NCI-H2196 treated with DMSO at 0.1 percent for 48 hours (cell line): Measurements from ENCODE around the gene MROH9.

Experiments
- DNase-seq: peaks from one replicate; lab custom pipeline; 2025; ENCODE audit not compliant: unreplicated experiment; lab: John Stamatoyannopoulos, UW

The MROH9 gene

GRCh38 chr1:170967042-170967910, 31.9 kb downstream of the MROH9 start:
- DNase-seq = no peak

DNA sequence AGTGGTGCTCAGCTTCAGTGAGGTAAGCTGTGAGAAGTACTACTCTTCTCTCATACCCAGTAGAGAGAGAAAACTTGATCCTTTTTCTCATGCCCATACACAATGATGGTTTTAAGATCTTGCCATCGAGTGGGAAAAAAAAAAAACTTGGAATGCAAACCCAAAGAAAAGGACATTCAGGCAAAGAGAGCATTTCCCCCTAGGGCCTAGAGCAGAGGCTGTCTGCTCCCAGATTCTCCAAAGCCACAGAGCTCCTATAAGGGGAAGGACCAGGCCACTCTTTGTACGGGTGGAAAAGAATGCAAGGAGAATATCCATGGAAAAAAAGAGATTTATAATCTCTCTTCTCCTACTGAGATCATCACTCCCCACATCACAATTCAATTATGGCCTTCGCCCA, 34.9 kb downstream of the MROH9 start:
- DNase-seq = no peak

GRCh38 chr1:170978371-170978910, 43.1 kb downstream of the MROH9 start:
- no peak for DNase-seq

DNA sequence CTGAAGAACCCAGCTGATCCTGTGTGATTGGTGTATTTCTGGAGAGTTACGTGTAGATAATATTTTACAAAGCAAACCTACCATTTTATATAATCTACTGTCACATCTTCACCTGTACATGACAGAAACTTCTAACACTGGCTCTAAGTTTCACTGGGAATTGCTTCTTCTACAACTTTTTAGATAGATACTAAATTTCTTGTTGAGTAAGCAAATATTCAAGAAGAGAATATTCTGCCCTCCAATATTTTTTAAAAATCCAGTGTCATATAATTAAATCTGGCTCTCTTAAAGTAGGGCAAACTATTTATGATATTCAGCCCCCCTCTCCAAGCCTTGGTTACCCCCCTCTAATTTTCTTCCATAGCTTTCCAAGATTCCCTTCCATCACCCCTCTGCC, 50.1 kb downstream of the MROH9 start:
- DNase-seq = no peak

DNA sequence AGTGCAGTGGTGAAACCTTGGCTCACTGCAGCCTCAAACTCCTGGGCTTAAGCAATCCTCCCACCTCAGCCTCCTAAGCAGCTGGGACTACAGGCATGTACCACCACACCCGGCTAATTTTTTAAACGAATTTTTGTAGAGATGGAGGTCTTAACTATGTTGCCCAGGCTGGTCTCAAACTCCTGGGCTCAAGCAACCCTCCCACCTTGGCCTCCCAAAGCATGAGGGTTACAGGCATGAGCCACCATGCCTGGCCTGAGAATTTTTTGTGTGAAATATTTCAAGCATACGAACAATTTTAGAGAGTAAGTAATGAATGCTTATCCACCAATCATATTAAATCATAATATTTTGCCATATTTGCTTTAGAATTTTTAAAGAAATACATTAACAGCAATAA, 51.6 kb downstream of the MROH9 start:
- DNase-seq = no peak

DNA sequence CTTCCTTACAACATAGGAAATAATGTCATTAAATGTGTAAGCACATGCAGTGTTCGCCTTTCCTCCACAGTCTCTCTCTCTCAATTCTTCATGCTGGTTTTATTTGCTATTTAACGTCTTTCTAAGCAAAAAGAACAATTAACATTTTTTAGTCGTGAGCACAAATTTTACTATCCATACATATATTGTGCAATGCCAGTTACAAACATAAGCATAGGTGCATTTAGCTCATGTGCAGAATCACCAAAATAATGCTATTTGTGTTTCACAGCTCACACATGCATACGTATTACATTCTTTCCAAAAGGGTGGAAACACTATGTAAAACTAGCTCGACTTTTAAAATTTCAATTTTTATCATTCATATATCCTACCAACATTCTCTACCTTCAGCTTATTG, 52.1 kb downstream of the MROH9 start:
- DNase-seq = no peak

DNA sequence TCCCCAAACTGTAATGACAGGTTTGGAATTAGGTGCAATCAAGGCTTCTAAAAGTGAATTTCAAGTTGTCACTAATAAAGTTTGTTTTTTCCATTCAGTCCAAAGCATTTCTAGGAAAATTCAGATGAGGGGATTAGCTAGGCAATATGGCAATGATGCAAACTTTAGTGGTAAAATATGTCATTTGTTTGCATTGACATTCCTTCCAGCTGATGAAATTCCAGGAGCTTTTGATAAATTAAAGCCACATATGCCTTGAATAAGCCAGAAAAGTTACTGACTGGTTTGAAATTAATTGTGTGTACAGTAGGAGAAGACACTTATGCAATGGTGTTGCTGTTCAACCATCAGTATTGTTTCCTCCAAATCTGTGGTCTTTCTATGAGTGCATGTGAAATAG, 57.8 kb downstream of the MROH9 start:
- no peak for DNase-seq

DNA sequence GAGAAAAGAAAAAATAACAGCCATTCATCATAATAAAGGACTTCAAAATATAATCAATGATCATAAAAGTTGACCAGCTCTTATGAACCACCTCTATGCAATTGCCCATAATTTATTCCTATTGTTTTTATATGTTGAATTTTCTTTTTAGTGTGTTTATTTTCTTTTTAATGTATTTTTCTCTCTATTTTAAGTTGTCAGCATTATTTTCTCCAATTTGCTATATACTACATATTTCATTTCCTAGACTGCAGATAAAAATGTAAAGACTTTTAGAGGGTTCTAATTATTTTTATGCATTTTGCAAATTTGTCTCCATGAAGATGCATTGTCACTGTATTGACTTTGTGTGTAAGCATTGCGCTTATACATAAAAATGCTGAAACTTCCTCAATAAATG, 58.4 kb downstream of the MROH9 start:
- DNase-seq = no peak

GRCh38 chr1:171014880-171015279, 79.5 kb downstream of the MROH9 start:
- DNase-seq = no peak

DNA sequence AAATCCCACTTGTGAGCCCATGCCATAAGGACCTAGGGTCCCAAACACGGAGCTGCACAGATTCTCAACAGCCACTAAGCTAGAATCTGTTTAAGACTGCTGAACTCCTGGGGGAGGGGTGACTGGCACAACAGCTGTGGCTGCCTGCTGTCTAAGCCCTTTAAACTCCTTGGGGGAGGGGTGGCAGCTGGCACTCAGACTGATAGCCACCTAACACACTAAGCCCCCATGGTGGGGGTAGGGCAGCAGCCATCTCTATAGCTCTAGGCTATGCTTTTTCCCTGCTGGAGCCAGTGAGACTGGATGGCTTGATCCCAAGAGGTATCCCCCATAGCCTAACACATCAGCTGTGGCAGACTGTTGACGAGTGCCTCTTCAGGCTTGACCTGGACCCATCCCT, 82.1 kb downstream of the MROH9 start:
- DNase-seq = no peak

- no peak for DNase-seq
Measured at GRCh38 chr1:171019971-171020370, 84.6 kb downstream of the MROH9 start.

DNA sequence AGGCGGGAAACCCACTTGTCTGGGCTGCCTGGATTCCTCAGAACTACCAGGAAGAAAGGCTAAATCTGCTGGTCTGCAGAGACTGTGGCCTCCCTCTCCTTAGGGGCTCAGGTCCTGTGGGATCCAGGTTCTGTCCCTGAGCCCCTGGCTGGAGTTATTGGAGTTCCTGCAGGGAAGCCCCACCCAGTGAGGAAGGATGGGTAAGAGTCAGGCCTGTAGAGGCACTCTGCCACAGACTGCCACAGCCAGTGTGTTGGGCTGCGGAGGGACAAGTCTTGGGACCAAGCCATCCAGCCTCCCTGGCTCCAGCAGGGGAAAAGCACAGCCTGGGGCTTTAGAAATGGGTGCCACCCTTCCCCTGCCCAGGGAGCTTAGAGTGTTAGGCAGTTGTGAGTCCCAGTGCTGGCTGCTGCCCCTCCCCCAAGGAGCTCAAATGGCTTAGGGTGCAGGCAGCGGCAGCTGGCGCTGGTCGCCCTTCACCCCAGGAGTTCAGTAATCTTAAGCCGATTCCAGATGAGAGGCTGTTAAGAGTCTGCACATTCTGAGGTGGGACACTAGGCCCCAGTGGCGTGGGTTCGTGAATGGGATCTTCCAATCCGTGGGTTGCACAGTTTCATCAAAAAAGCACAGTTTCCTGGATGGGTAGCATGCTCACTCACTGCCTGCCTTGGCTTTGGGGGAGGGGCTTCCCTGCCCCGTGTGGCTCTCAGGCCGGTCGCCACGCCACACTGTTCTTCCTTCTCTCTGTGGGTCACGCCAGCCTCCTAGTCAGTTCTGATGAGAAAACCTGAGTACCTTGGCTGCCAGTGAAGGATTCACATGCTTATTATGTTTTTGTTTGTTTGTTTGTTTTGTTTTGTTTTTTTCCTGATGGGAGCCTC, 97.7 kb downstream of the MROH9 start:
- DNase-seq = no peak

DNA sequence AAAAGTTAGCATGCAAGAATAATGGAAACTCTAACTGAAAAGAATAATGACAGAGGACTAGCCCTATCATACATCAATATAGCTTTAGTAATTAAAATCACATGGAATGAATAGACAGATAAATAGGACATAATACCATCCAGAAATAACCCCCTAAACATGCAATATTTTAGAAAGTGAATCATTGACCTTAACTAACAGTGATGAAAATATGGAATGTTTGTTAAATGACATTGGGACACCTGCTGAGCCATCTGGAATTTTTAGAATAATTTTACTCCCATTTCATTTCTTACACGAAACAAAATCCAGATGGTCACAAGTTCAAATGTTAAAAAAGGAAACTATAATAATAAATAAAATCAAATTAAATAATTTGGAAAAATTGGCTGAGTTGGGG, 102.3 kb downstream of the MROH9 start:
- no peak for DNase-seq

DNA sequence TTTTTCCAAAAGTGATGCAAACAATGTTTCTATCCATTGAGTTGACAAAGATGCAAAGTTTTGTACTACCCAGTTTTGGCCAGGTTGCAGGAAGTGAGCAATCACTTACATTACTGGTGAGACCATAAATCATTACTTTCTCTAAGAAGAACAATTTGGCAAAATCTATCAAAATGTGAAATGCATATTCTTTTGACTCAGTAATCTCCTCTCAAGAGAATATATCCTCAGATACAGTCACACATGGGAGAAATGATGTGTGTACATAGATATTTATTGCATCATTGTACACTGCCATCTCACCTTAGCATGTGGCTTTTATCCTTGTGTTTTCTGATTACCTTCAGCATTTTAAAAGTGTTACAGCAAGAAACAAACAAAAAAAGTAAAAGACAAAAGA, 103.0 kb downstream of the MROH9 start:
- DNase-seq = no peak

DNA sequence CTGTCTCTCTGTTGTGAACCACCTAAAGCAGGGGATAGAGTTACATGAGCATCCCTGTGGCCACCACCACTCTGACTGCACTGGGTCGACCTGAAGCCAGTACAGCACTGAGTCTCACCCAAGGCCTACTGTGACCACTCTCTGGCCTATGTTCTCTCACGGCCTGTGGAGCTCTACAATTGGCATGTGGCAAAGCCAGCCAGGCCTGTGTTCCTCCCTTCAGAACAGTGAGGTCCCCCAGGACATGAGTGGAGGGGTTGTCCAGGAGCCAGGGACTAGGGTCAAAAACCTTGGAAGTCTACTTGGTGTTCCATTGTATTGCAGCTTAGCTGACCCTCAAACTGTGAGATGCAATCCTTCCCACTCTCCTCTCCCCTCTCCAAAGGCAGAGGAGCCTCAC, 112.7 kb downstream of the MROH9 start:
- no peak for DNase-seq

DNA sequence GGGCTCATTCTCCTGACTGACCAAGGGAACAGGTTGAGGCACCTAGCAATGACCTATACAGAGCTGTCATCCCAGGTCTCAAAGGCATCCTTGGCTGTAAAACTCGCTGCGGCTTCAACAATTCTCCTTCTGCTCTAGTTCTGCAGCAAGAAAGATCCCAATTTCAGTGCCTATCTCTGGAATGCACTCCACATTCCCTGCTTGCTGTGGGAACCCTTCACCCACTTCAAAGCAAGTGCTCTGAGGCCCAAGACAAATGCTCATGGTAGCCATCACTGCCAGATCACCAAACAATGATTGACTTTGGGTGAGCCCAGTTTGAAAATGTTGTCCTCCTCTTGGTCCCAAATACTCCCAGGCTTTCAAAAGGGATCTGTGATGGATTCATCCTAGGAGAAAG, 117.6 kb downstream of the MROH9 start:
- no peak for DNase-seq

GRCh38 chr1:171055966-171056643, 120.8 kb downstream of the MROH9 start:
- DNase-seq = no peak

DNA sequence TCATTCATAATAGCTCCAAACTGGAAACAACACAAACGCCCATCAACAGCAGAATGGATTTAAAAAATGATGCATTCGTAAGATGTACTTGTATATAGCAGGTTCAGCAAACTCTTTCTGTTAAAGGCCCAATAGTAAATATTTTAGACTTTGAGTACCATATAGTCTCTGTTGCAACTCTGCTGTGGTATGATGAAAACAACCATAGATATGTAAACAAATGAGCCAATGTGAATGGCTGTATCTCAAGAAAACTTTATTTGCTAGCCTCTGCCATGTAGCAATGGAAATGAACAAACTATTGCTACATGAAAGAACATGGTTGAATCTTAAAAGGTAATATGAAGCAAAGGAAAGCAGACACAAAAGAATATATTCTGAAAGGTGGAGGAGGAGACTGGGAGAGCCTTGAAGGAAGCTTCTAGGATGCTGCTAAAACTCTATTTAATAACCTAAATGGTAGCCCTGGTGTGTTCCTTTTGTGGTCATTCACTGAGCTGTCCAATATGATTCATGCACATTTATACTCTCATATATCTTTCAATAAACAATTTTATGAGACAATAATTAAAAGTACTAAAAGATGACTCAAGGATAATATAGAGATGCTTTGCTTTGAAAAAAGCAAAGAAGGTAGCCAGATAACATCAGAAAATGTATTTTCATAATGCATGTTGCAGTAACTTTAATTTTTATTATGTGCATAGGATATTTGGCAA, 126.2 kb downstream of the MROH9 start:
- DNase-seq = no peak

DNA sequence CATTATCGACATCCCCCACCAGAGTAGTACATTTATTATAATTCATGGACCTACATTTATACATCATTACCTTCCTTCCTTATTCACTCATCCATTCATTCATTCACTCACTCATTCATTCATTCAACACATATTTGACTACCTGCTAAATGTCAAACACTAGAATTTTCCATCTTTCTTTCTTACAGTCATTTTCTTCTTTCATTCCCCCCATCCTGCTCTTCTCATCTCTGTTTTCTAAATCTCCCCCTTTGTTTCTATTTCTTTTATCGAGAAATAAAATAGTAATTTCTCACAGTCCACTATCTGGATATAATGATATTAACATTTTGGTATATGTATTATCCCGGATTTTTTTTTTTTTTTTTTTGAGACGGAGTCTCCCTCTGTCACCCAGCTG, 127.6 kb downstream of the MROH9 start:
- no peak for DNase-seq

GRCh38 chr1:171075041-171075440, 139.7 kb downstream of the MROH9 start:
- no peak for DNase-seq

DNA sequence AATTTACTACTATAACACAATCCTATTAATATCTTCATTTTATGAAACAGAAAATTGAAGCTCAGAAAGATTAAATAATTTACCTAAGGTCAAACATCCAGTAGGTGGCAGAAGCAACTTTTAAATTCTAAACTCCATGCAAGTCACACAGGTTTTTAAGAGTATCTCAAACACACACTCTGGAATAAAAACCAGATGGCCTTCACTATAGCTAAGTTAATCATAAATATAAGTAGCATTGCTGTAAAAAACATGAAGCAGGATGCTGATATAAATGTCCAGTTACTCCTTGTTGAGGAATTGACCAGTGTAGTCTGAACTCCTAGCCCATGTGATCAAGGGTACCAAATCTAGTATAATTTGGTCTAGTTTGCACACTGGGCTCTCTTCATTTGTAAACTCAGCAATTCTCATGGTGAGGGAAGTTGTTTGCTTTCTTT, 146.0 kb downstream of the MROH9 start:
- DNase-seq = no peak
